CD4-positive, alpha-beta T cell treated with Interleukin-17A for 1 hour (primary cell): ENCODE results near the gene MAGI2.

Source experiments
- DNase-seq: peaks from one replicate; pipeline ENCODE4 v3.0.0-alpha.2; 2020

MAGI2 gene

GRCh38 chr7:79240413-79240812 lies 213.1 kb downstream of the MAGI2 start:
- DNase-seq: no peak

GRCh38 chr7:79236352-79237028 lies 217.0 kb downstream of the MAGI2 start:
- no peak for DNase-seq

DNA sequence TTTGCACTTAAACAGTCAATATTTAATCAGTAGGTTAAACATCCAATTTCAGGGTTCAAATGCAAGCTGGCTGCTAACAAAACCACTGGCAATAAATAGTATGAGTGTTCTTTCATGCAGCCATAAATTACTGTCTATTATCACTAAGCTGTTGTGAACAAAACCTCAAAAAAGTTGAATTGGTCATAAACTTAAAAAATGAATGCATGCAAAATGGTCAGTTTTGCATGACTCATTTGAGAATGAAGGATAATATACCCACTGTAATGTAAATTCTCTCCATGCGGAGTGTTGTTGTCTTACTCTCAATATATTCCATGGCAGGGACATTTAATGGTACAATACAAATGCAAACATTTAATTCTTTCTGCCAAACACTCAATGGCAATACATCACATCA lies 226.4 kb downstream of the MAGI2 start:
- no peak for DNase-seq

- DNase-seq: no peak
Measured at GRCh38 chr7:79221211-79221610, 232.3 kb downstream of the MAGI2 start.

DNA sequence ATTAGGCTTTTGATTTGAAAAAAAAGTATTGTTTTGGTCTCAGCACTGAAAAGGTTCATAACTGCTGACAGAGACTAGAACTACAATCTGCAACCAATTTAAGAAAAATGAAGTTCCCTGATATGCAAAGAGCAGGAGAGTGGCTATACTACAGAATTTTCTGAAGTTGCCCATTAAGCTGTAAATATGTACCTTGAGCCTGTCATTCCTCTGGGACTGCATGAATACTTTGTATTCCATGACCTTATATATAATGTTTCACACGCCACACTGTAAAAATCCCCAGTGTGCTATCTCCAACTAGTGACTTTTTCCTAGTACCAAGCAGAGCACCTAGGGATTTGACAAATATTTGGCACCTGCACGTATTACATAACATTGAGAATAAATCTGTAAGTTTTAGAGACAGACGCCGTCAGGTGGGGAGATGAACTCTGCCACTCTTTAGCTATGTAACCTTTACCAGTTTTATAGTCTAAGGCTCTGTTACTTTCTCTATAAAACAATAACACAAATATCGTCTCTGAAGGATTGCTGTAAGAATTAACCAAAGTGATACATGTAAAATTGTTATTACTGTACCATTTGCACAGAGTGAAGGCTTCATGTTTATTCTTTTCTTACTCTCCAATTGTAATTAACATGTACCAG lies 235.4 kb downstream of the MAGI2 start:
- no peak for DNase-seq

DNA sequence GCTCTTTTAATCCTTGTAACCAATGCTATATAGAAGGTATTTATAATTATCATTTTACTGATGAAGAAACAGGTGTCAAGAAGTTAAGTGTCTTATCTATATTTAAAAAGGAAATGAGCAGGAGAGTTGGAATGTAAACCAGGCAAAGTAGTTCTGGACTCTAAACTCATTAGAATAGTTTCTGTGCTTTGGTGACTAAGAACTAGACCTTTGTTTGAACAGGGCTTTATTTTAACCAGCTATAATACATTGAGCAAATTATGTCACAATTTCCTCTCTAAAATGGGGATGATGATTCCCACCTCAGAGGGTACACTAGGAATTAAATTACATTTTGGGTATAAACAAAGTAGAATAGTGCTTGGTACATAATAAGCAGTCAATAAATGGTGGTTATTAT lies 236.0 kb downstream of the MAGI2 start:
- DNase-seq: no peak

DNA sequence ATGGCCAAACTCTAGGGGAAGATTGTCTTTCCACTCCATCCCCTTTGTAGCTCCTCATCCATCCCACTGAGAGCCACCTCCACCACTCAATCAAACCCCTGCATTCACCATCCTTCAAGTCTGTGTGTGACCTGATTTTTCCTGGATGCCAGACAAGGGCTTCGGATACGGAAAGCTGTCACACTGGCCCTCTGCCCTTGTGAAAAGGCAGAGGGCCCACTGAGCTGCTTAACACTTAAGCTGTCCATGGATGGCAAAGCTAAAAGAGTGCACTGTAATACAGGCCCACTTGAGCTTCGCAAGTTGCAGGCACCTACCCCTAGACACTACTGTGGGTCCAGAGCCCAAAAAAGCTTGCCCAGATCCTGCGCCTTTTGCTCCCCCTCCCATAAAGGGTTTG lies 237.2 kb downstream of the MAGI2 start:
- DNase-seq: no peak

GRCh38 chr7:79212334-79212733 lies 241.1 kb downstream of the MAGI2 start:
- no peak for DNase-seq

GRCh38 chr7:79211724-79212123 lies 241.7 kb downstream of the MAGI2 start:
- no peak for DNase-seq

DNA sequence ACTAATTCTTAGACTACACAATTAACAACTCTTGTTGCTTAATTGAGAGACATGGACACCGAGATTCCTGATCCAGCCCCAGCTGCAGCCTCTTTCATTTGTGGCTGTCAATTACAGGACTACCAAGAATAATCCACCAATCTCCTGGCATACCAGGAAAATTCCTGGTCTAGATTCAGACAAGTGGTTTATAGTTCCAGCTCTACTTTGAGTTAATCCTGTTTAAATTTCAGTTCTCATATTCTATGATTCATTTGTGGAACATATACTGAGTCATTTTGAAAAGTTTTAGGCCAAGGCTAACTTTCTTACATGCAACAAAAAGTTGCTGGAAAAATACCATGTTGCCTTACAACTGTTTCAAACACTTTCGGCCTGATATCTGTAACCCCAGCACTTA lies 253.5 kb downstream of the MAGI2 start:
- no peak for DNase-seq

DNA sequence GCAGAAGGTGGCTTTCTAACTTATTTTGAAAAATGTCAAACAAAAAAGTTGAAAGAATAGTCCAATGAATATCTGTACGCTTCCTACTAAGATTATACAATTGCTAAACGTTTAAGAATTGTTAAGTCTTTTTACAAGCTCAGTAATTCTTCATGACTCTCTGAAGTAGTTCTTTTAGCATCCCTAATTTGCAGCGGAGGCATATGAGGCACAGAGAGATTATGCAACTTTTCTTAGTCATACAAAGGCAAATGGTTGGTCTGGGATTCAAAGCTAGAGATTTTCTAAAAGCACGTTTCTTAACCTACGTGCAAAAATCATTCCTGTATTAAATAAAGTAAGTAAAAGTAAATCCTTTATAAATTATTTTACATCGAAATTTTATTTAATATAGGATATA lies 254.2 kb downstream of the MAGI2 start:
- no peak for DNase-seq

GRCh38 chr7:79185605-79186004 lies 267.9 kb downstream of the MAGI2 start:
- no peak for DNase-seq

DNA sequence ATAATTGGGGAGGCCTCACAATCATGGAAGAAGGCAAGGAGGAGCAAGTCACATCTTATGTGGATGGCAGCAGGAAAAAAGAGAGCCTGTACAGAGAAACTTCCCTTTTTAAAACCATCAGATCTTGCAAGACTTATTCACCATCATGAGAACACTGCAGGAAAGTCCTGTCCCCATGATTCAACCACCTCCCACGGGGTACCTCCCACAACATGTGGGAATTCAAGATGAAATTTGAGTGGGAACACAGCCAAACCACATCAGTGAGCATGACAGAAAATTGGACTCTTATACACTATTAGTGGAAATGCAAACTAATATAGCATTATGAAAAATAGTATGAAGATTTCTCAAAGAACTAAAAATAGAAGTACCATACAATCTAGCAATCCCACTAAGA lies 271.2 kb downstream of the MAGI2 start:
- DNase-seq: no peak

DNA sequence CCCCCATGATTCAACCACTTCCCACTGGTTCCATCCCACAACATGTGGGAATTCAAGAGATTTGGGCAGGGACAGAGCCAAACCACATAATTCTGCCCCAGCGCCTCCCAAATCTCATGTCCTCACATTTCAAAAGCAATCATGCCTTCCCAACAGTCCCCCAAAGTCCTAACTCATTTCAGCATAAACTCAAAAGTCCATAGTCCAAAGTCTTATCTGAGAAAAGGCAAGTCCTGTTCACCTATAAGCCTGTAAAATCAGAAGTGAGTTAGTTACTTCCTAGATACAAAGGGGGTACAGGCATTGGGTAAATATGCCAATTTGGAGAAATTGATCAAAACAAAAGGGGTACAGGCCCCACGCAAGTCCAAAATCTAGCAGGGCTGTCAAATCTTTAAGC lies 272.9 kb downstream of the MAGI2 start:
- no peak for DNase-seq

DNA sequence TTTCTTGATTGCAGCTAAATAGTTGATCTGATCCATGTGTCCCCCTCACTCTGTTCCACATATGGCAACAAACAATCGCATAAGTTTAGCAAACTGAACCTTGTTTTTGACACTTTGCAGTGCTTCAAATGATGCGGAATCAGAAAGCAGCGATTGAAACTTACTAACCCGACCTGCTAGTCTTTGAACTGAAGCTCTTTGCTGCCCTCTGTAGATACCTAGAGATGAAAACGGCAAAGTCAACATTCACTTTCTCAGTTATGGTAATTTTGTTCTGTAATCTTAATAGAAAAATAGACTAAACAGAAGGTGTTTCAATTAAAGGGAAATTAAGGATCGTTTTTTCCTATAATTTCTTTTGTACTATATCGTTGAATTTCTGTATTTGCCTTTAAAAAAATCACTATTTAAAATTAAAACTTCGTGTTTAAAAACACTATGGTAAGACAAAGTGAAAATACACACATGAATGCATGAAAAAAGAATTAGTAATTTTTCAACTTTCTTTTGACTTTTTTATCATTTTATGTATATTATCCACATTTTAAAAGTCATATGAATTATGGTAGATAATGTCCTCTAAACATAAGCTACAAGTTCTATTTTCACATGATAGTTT lies 276.5 kb downstream of the MAGI2 start:
- DNase-seq: no peak

DNA sequence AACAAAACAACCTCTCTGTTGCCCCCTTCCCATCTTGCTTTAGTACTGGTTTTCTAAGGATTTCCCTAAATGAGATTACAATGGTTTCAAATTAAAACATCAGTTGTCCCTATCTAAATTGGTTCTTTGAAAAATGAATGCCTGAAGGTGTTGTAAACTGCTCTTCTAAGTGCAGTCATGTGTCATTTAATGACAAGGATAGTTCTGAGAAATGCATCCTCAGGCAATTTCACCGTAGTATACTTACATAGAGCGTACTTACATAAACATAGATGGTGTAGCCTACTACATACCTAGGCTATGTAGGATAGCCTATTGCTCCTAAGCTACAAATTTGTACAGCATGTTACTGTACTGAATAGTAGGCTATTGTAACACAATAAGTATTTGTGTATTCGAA lies 278.1 kb downstream of the MAGI2 start:
- no peak for DNase-seq

DNA sequence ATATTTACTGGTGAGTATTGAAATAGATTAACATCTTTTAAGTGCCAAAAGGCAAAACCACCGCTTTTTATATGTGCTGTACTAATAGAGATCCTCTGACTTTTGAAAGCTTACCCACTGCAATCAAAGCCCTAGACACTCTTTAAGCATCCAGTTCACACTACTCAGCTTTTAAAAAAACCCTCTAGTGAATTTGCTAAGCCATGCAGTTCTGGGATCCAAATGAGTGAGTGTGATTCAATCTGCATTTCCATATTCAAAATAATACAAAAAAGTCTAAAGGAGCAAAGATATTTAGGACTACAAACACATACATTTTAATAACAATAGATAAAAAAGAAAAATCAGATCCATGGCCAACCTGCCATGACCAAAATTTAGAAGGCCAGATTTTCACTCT lies 288.2 kb downstream of the MAGI2 start:
- DNase-seq: no peak

- DNase-seq: no peak
Measured at GRCh38 chr7:79159040-79159664, 294.3 kb downstream of the MAGI2 start.

- no peak for DNase-seq
Measured at GRCh38 chr7:79157281-79157680, 296.2 kb downstream of the MAGI2 start.

- no peak for DNase-seq
Measured at GRCh38 chr7:79149831-79150230, 303.6 kb downstream of the MAGI2 start.

DNA sequence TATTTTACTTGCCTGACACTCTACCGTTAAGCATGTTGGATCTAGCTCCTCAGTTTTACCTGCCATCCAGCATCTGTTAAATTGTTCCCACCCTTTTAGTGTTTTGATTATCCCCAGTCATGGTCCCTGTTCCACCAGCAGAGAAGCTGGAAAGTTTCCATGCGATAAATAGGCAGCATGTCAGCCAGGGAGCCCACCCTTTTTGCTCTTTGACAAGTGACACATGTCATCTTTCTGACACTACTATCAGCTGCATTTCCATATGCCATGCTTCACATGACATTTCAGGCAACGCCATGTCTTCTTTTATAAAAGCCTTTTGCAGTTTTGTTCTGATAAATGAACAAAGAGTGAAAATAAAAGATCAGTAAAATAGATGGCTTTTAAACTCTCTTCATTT lies 310.8 kb downstream of the MAGI2 start:
- DNase-seq: no peak

- no peak for DNase-seq
Measured at GRCh38 chr7:79141252-79141651, 312.2 kb downstream of the MAGI2 start.

DNA sequence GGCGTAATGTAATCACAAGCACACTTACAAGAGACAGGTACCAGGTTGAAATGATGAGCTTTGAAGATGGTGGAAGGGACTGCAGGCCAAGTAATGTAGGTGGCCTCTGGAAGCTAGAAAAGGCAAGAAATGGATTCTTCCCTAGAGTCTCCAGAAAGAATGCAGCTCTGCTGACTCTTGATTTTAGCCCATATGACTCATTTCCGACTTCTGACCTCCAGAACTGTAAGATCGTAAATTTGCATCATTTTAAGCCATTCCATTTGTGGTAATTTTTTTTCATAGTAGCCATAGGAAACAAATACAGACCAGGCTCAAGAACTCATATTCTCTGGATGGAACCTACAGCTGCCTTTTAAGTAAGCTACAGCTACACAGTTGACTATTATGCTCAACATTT lies 315.5 kb downstream of the MAGI2 start:
- DNase-seq: no peak

DNA sequence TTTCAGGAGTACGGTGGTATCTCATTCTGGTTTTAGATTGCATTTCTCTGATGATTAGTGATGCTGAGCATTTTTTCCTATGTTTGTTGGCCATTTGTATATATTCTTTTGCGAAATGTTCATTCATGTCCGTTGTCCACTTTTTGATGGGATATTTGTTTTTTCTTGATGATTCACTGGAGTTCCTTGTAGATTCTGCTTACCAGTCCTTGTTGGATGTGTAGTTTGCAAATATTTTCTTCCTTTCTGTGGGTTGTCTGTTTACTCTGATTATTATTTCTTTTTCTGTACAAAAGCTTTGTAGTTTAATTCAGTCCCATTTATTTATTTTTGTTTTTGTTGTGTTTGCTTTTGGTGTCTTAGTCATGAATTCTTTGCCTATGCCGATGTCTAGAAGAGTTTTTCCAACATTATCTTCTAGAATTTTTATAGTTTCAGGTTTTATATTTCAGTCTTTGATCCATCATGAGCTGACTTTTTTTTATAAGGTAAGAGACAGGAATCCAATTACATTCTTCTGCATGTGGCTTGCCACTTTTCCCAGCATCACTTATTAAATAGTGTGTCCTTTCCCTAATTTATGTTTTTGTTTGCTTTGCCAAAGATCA lies 320.5 kb downstream of the MAGI2 start:
- DNase-seq: no peak
